Naive B cell (primary cell): ENCODE results near the gene BST1. TPM values are rescaled to one million over a fixed set of nuclear protein-coding genes. Genes with fewer than 3 reads are reported as not detected.

ENCODE experiments used
- ATAC-seq, 2 donors: fragments of 150-1000 bp; cut with Tn5 transposase; 2 replicates each; pipeline ENCODE4 v1.10.0; 2021; ENCODE audit warnings: low read depth in 2 of 2, mild to moderate bottlenecking in 2 of 2, moderate library complexity in 2 of 2
- DNase-seq: peaks from one replicate; pipeline ENCODE4 v3.0.0; 2022
- H3K27ac Mint-ChIP-seq, 6 donors: one replicate each; pipeline ENCODE4 v1.8.0; 2020 to 2022; ENCODE audit warnings: mild to moderate bottlenecking in 6 of 6, mixed read lengths in 6 of 6, moderate library complexity in 5 of 6, inconsistent platforms in 2 of 6
- H3K27me3 Mint-ChIP-seq, 3 donors: one replicate each; pipeline ENCODE4 v1.8.0; 2021 to 2022; ENCODE audit warnings: mixed read lengths in 3 of 3, mild to moderate bottlenecking in 1 of 3
- H3K36me3 Mint-ChIP-seq, 2 donors: one replicate each; pipeline ENCODE4 v1.8.0; 2020 to 2022; ENCODE audit warnings: mixed read lengths in 2 of 2, inconsistent platforms in 1 of 2, mild to moderate bottlenecking in 1 of 2
- H3K4me1 Mint-ChIP-seq, 3 donors: one replicate each; pipeline ENCODE4 v1.8.0; 2020 to 2022; ENCODE audit warnings: mixed read lengths in 3 of 3, inconsistent platforms in 1 of 3, mild to moderate bottlenecking in 1 of 3, moderate library complexity in 1 of 3
- H3K4me3 Mint-ChIP-seq, 8 donors: one replicate each; pipeline ENCODE4 v1.8.0; 2020 to 2022; ENCODE audit warnings: mild to moderate bottlenecking in 8 of 8, mixed read lengths in 8 of 8, moderate library complexity in 8 of 8, inconsistent platforms in 2 of 8
- H3K9me3 Mint-ChIP-seq, 7 donors: one replicate each; pipeline ENCODE4 v1.8.0; 2020 to 2022; ENCODE audit warnings: mixed read lengths in 7 of 7, mild to moderate bottlenecking in 5 of 7, inconsistent platforms in 2 of 7, moderate library complexity in 1 of 7
- polyA plus RNA-seq, 6 donors: library from polyadenylated mRNA; unstranded; fragments of 300-500 nt; fragmentation: Illumina TruSeq; gene quantifications; one replicate each; pipeline ENCODE4 v1.2.3, GENCODE V29; 2021; ENCODE audit warnings: low read depth in 6 of 6

Gene BST1
- polyA plus RNA-seq, 6 donors from 2014 or later = 0.29 to 2.4 (median 0.46) TPM

- peaks cover 0 to 14% (median 8%) of the 10 kb centered on the region in 7 donors for H3K9me3 Mint-ChIP-seq
- ATAC-seq (no peak), DNase-seq (no peak)
- peak overlapping the region; percentile 77 to 93 (median 89) for H3K4me3 Mint-ChIP-seq
- H3K36me3 Mint-ChIP-seq = peaks cover 0 to 5% of the 10 kb centered on the region in 2 donors
- peaks cover 4 to 23% (median 5%) of the 10 kb centered on the region in 3 donors for H3K27me3 Mint-ChIP-seq
- peak overlapping the region in 1 of 6 donors; percentile 46 for H3K27ac Mint-ChIP-seq
- H3K4me1 Mint-ChIP-seq = peaks cover 5 to 12% (median 11%) of the 10 kb centered on the region in 3 donors
These were observed 574 bp downstream of the BST1 start for GRCh38 chr4:15703439-15703838.

DNA sequence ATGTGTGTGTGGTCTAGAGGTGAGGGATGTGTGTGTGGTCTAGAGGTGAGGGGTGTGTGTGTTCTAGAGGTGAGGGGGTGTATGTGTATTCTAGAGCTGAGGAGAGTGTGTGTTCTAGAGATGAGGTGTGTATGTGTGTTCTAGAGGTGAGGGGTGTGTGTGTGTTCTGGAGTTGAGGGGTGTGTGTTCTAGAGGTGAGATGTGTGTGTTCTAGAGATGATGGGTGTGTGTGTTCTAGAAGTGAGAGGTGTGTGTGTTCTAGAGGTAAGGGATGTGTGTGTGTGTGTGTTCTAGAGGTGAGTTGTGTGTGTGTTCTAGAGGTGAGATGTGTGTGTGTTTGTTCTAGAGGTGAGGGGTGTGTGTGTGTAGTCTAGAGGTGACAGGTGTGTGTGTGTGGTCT is 1.3 kb downstream of the BST1 start:
- no peak for ATAC-seq
- no peak overlapping the region for H3K27ac Mint-ChIP-seq
- H3K36me3 Mint-ChIP-seq = peaks cover 0 to 5% of the 10 kb centered on the region in 2 donors
- H3K9me3 Mint-ChIP-seq = peaks cover 0 to 9% (median 5%) of the 10 kb centered on the region in 7 donors
- H3K27me3 Mint-ChIP-seq = peaks cover 4 to 20% (median 5%) of the 10 kb centered on the region in 3 donors
- H3K4me3 Mint-ChIP-seq = peak overlapping the region in 4 of 8 donors; percentile 77 to 92 (median 92)
- peaks cover 5 to 12% (median 11%) of the 10 kb centered on the region in 3 donors for H3K4me1 Mint-ChIP-seq
- no peak for DNase-seq

- Mint-ChIP-seq H3K27ac (no peak overlapping the region), H3K9me3 (no peaks in the 10 kb centered on the region), H3K36me3 (no peaks in the 10 kb centered on the region), H3K4me1 (peaks cover 5 to 12% (median 11%) of the 10 kb centered on the region in 3 donors), H3K4me3 (no peak overlapping the region), H3K27me3 (no peaks in the 10 kb centered on the region)
- no peak for ATAC-seq
- no peak for DNase-seq
These were observed 3.9 kb downstream of the BST1 start for GRCh38 chr4:15706646-15707362.

GRCh38 chr4:15707363-15707715 is 4.5 kb downstream of the BST1 start:
- ATAC-seq = no peak
- no peaks in the 10 kb centered on the region for H3K36me3 Mint-ChIP-seq

DNA sequence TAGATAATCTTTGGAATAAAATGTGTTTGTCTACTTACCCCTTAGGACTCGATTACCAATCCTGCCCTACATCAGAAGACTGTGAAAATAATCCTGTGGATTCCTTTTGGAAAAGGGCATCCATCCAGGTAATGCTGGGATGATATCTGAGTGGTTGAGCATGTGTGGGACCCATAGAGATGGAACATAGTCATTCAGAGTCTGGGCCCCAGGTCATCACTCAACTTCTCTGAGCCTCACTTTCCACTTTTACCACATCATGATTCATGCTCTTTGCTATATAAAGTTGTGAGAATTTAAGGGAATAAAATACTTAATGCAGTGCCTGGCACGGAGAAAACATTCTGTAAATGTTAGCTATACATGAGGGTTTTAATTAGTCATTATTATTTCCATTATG is 8.9 kb downstream of the BST1 start:
- no peak overlapping the region for H3K27ac Mint-ChIP-seq
- no peaks in the 10 kb centered on the region for H3K4me1 Mint-ChIP-seq
- DNase-seq (no peak), ATAC-seq (no peak)
- H3K4me3 Mint-ChIP-seq = no peak overlapping the region
- H3K36me3 Mint-ChIP-seq = no peaks in the 10 kb centered on the region
- H3K27me3 Mint-ChIP-seq = no peaks in the 10 kb centered on the region
- H3K9me3 Mint-ChIP-seq = no peaks in the 10 kb centered on the region

More at GRCh38 chr4:15707363-15707715, 4.5 kb downstream of the BST1 start:
- peak overlapping the region in 1 of 6 donors; percentile 33 for H3K27ac Mint-ChIP-seq
- H3K4me3 Mint-ChIP-seq = no peak overlapping the region
- H3K9me3 Mint-ChIP-seq = no peaks in the 10 kb centered on the region
- H3K4me1 Mint-ChIP-seq = peaks cover 5 to 12% (median 11%) of the 10 kb centered on the region in 3 donors
- no peaks in the 10 kb centered on the region for H3K27me3 Mint-ChIP-seq
- no peak for DNase-seq

DNA sequence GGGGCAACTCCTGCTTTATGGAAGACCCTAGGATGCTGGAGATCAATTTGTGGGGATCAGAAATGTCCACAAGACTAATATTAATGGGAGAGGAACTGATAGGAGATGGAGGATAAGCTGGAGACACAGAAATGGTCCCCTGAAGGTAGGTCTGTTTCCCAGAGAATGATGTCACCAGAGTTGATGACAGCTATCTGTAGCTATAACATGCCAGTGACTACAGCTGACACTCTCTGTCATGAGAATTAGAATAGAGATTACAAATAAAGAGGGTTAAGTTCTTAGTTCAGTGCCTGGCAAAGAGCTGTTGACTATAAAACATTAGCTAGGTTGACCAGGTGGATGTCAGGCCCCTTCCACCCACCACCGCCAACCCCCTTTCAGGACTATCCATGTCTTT is 9.3 kb downstream of the BST1 start:
- no peaks in the 10 kb centered on the region for H3K4me1 Mint-ChIP-seq
- H3K27me3 Mint-ChIP-seq = no peaks in the 10 kb centered on the region
- H3K36me3 Mint-ChIP-seq = no peaks in the 10 kb centered on the region
- no peaks in the 10 kb centered on the region for H3K9me3 Mint-ChIP-seq
- DNase-seq (no peak), ATAC-seq (no peak)
- H3K4me3 Mint-ChIP-seq = no peak overlapping the region
- H3K27ac Mint-ChIP-seq = no peak overlapping the region

DNA sequence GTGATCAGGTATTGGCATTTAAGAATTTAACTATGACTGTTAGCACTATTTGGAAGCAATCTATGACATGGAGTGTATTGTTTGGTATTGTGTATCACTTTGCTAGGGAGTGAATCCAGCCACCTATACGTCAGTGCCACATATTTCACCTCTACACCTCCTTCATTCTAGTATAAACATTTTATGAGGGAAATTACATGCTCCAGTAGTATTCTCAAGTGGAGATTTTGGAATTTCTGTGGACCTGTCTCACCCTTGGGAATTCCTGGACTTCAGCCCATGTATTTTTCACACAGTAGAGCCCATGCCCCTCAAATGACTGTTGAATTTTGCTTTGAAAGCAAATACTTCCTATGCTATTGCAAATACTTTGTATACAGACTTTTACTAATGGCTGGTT is 11.3 kb downstream of the BST1 start:
- H3K9me3 Mint-ChIP-seq = no peaks in the 10 kb centered on the region
- no peak for DNase-seq
- H3K36me3 Mint-ChIP-seq = no peaks in the 10 kb centered on the region
- H3K27me3 Mint-ChIP-seq = no peaks in the 10 kb centered on the region
- no peak overlapping the region for H3K27ac Mint-ChIP-seq
- no peak for ATAC-seq
- H3K4me1 Mint-ChIP-seq = no peaks in the 10 kb centered on the region
- no peak overlapping the region for H3K4me3 Mint-ChIP-seq

DNA sequence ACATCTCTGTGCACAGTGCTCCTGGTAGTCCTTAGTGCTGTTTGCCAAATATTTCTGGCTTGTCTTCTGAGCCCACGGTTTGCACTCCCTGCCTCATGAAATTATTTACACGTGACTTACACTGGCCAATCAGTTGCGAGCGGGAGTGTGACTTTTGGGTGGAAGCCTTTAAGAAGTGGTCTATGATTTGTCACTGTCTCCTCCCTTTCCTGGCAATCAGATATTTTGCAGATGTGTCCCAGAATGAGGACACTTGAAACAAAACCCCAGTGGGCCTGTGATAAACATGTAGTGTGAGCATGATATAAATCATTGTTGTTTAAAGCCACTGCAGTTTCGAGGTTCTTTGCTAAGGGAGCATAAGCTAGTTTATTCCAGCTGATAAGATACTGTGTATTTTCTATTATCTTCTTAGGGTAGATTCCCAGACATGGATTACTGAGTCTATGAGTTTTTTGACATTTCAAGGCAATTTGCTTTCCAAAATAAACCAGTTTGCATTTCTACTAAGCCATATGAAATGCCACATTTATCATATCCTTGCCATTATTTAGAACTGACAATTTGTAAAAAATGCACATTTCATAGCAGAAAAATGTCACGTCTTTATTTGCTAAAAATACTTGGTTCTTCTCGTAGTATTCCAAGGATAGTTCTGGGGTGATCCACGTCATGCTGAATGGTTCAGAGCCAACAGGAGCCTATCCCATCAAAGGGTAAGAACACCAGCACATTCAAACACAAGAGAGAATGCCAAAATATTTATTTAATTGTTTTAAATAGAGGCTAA is 12.0 kb downstream of the BST1 start:
- no peak overlapping the region for H3K27ac Mint-ChIP-seq
- no peaks in the 10 kb centered on the region for H3K9me3 Mint-ChIP-seq
- H3K4me3 Mint-ChIP-seq = no peak overlapping the region
- ATAC-seq (no peak), DNase-seq (no peak)
- H3K4me1 Mint-ChIP-seq = no peaks in the 10 kb centered on the region
- no peaks in the 10 kb centered on the region for H3K27me3 Mint-ChIP-seq
- no peaks in the 10 kb centered on the region for H3K36me3 Mint-ChIP-seq

- Mint-ChIP-seq H3K27me3 (no peaks in the 10 kb centered on the region), H3K27ac (no peak overlapping the region), H3K4me3 (no peak overlapping the region), H3K36me3 (no peaks in the 10 kb centered on the region), H3K4me1 (no peaks in the 10 kb centered on the region), H3K9me3 (no peaks in the 10 kb centered on the region)
- DNase-seq = no peak
- ATAC-seq = no peak
These were observed 13.2 kb downstream of the BST1 start for GRCh38 chr4:15716115-15716514.

DNA sequence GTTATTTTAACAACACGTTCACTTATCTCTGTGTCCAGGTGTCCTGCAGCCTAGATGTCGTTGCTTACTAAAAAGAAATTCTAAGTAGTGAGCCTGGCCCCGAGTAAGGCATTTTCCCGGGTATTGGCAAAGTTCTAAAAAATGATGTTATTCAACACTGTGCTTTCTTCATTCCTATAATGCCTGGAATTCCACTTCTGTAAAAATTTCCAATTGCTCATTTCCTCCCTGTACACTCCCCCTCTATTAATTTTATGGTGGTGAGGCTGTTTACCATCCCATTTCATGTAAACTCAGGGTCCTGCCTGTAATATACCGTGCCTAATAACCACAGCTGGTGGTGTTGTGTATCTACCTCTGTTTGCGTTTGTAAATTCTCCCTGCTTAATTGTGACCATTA is 14.2 kb downstream of the BST1 start:
- no peaks in the 10 kb centered on the region for H3K4me1 Mint-ChIP-seq
- H3K4me3 Mint-ChIP-seq = no peak overlapping the region
- H3K27ac Mint-ChIP-seq = no peak overlapping the region
- H3K36me3 Mint-ChIP-seq = no peaks in the 10 kb centered on the region
- no peaks in the 10 kb centered on the region for H3K9me3 Mint-ChIP-seq
- DNase-seq (no peak), ATAC-seq (no peak)
- H3K27me3 Mint-ChIP-seq = no peaks in the 10 kb centered on the region

GRCh38 chr4:15717657-15718416 is 15.0 kb downstream of the BST1 start:
- Mint-ChIP-seq H3K36me3 (no peaks in the 10 kb centered on the region), H3K27me3 (no peaks in the 10 kb centered on the region), H3K27ac (no peak overlapping the region), H3K4me1 (no peaks in the 10 kb centered on the region), H3K9me3 (no peaks in the 10 kb centered on the region), H3K4me3 (no peak overlapping the region)
- no peak for ATAC-seq
- no peak for DNase-seq

DNA sequence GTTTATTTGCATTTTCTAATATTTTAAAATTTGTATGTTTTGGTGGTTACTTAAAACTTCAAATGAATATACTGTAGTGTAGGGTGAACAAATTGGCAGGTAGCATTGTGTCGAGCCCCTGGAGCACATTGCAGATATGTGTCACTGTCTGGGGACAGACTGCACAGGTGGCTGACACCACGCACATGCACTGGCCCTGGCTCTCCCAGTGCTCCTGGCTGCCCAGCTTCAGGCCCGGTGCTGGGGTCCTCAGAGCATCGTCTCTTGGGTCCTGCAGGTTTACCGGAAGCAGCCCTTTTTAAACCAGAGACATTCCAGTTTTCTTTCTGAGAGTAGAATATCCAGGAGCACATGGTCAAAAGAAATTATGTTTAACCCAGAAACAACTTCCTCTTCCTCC is 15.6 kb downstream of the BST1 start:
- H3K27ac Mint-ChIP-seq = no peak overlapping the region
- H3K4me1 Mint-ChIP-seq = no peaks in the 10 kb centered on the region
- no peaks in the 10 kb centered on the region for H3K36me3 Mint-ChIP-seq
- no peaks in the 10 kb centered on the region for H3K9me3 Mint-ChIP-seq
- DNase-seq = no peak
- no peaks in the 10 kb centered on the region for H3K27me3 Mint-ChIP-seq
- no peak for ATAC-seq
- no peak overlapping the region for H3K4me3 Mint-ChIP-seq

DNA sequence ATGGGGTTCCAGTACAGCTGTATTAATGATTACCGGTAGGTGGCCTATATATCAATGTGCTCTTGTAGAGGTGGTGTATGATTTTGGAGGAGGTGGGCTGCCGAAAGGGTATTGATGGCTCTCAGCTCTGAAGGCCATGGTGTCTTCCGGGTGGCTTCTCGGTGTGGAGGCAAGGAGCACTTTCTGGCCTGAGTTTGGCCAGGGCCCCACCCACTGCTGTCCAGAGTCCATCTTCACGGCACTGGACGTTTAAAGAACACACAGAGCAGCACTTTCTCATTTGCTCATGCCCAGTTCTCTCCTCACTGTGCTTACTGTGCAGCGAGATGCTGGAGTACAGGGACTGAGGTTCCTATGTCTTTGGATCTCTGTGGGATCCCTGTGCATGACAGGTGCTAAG is 16.1 kb downstream of the BST1 start:
- Mint-ChIP-seq H3K4me1 (no peaks in the 10 kb centered on the region), H3K27ac (no peak overlapping the region), H3K9me3 (no peaks in the 10 kb centered on the region), H3K27me3 (no peaks in the 10 kb centered on the region), H3K4me3 (no peak overlapping the region), H3K36me3 (no peaks in the 10 kb centered on the region)
- ATAC-seq (no peak), DNase-seq (no peak)

DNA sequence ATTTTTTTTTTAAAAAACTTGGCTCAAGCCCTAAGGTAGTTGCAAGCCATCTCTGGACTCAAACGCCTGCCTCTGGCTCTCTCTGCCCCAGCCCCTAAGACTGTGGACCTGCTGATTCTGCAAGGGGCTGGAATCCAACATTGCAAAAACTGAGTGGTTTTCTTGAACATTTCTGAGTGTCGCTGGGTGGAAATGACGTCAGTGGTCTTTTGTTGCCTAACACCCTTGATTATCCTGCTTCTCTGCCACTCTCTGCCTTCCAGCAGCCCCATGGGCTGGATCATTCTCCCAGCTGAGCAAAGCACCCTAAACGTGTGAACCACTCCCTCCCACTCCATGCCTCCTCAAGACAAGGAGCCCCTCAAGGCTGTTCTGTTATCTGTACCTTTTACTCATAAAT is 16.6 kb downstream of the BST1 start:
- no peaks in the 10 kb centered on the region for H3K36me3 Mint-ChIP-seq
- no peaks in the 10 kb centered on the region for H3K4me1 Mint-ChIP-seq
- H3K27ac Mint-ChIP-seq = no peak overlapping the region

More for the DNA sequence above, 16.6 kb downstream of the BST1 start:
- no peaks in the 10 kb centered on the region for H3K27me3 Mint-ChIP-seq
- no peaks in the 10 kb centered on the region for H3K9me3 Mint-ChIP-seq
- no peak for DNase-seq
- ATAC-seq = no peak
- no peak overlapping the region for H3K4me3 Mint-ChIP-seq
